Activated CD8-positive, alpha-beta memory T cell treated with anti-CD3 and anti-CD28 coated beads, Interleukin-2, amount 50 U/mL, for 1 hour (primary cell): ENCODE data around the gene NR6A1.
"Not testable (repeated sequence)": the region's sequence is repeated elsewhere in the genome, so short reads cannot be mapped to it uniquely, and the experiment has no call there.

Source experiments
- DNase-seq: peaks from one replicate; pipeline ENCODE4 v3.0.0-alpha.2; 2020; ENCODE audit errors: extremely low read depth

Gene NR6A1

GRCh38 chr9:124759327-124759726, 11.8 kb downstream of the NR6A1 start:
- DNase-seq = no peak

GRCh38 chr9:124758691-124759090, 12.4 kb downstream of the NR6A1 start:
- no peak for DNase-seq

- no peak for DNase-seq
These were observed 13.1 kb downstream of the NR6A1 start for GRCh38 chr9:124758061-124758460.

- DNase-seq = no peak
These were observed 13.5 kb downstream of the NR6A1 start for GRCh38 chr9:124757616-124758015.

GRCh38 chr9:124756011-124756410, 15.1 kb downstream of the NR6A1 start:
- no peak for DNase-seq

- DNase-seq = no peak
These were observed 16.1 kb downstream of the NR6A1 start for GRCh38 chr9:124755061-124755460.

GRCh38 chr9:124754289-124754688, 16.8 kb downstream of the NR6A1 start:
- DNase-seq = no peak

- DNase-seq = no peak
These were observed 18.1 kb downstream of the NR6A1 start for GRCh38 chr9:124752967-124753366.

GRCh38 chr9:124749781-124750180, 21.3 kb downstream of the NR6A1 start:
- no peak for DNase-seq

GRCh38 chr9:124749284-124749683, 21.8 kb downstream of the NR6A1 start:
- DNase-seq = no peak

GRCh38 chr9:124747065-124747464, 24.0 kb downstream of the NR6A1 start:
- DNase-seq = no peak

GRCh38 chr9:124743686-124744348, 27.3 kb downstream of the NR6A1 start:
- DNase-seq = no peak

- DNase-seq = no peak
These were observed 28.2 kb downstream of the NR6A1 start for GRCh38 chr9:124742940-124743339.

GRCh38 chr9:124741662-124742061, 29.4 kb downstream of the NR6A1 start:
- DNase-seq = no peak

- no peak for DNase-seq
These were observed 30.0 kb downstream of the NR6A1 start for GRCh38 chr9:124741149-124741548.

- no peak for DNase-seq
These were observed 31.8 kb downstream of the NR6A1 start for GRCh38 chr9:124739360-124739759.

- not testable (repeated sequence) for DNase-seq
These were observed 33.0 kb downstream of the NR6A1 start for GRCh38 chr9:124738075-124738474.

- DNase-seq = no peak
These were observed 36.0 kb downstream of the NR6A1 start for GRCh38 chr9:124735121-124735520.

- not testable (repeated sequence) for DNase-seq
These were observed 36.4 kb downstream of the NR6A1 start for GRCh38 chr9:124734741-124735083.

- no peak for DNase-seq
These were observed 37.0 kb downstream of the NR6A1 start for GRCh38 chr9:124733964-124734740.

GRCh38 chr9:124730772-124731171, 40.3 kb downstream of the NR6A1 start:
- DNase-seq = no peak

- DNase-seq = no peak
These were observed 44.2 kb downstream of the NR6A1 start for GRCh38 chr9:124726886-124727285.

GRCh38 chr9:124725068-124725452, 46.1 kb downstream of the NR6A1 start:
- DNase-seq = no peak
